ENCODE results near the gene RBM33. TPM values are rescaled to one million over a fixed set of nuclear protein-coding genes. Genes with fewer than 3 reads are reported as not detected.

RBM33 gene
- total RNA-seq, 1 experiment from 2014 or later, result 73.6 TPM

DNA sequence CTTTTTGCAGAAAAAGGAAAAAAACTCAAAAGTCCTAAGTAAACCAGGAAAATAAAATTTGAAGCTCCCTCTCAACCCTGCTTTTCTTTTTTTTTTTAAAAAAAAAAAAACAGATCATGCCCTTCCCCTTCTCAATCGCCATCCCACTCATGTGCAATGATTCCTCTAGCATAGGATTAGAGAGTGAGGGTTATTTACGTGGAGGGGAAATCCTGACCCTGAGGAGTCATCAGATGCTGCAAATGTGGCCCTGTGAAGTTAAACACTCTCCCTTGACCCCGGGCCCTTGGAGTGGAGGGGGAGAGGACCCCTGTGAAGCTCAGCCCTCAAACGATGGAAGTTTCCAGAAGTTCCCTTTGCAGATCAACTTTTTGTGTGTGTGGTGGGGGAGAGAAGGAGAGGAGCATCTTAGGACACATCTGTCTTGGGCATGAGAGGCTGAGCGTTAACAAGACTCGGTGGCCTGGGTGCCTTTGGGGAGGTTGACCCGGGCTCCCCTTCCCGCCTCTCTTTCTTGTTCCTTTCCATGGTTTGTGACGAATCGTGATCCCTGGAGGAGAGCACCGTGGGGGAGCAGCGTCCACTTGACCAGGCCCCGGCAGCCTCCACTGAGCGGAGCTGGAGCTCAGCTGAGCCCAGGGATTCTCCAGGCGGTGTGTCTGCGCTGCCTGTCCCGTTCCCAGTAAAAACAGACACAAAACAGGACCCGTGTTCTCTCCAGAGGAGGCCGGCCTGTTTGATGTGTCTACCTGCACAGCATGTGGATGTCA, 169.3 kb downstream of the RBM33 start:
- intact Hi-C loops (cut with micrococcal nuclease; ENCODE audit: unreplicated experiment), result loop anchor here (2.0 kb wide), 1 partner anchor 659 kb away; no protein-coding TSS in a partner anchor
- TF ChIP-seq EZH2 (IDR thresholded peaks at IDR 0.05; ENCODE audit: borderline replicate concordance, low read depth, low read length, poor library complexity, severe bottlenecking), result no peak
- TF ChIP-seq, protein P1, sequence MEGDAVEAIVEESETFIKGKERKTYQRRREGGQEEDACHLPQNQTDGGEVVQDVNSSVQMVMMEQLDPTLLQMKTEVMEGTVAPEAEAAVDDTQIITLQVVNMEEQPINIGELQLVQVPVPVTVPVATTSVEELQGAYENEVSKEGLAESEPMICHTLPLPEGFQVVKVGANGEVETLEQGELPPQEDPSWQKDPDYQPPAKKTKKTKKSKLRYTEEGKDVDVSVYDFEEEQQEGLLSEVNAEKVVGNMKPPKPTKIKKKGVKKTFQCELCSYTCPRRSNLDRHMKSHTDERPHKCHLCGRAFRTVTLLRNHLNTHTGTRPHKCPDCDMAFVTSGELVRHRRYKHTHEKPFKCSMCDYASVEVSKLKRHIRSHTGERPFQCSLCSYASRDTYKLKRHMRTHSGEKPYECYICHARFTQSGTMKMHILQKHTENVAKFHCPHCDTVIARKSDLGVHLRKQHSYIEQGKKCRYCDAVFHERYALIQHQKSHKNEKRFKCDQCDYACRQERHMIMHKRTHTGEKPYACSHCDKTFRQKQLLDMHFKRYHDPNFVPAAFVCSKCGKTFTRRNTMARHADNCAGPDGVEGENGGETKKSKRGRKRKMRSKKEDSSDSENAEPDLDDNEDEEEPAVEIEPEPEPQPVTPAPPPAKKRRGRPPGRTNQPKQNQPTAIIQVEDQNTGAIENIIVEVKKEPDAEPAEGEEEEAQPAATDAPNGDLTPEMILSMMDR (conservative IDR thresholded peaks at IDR 0.05; ENCODE audit: low read depth, low read length), result no peak
- no peaks in the 10 kb centered on the region for H3K4me1 ChIP-seq (ENCODE audit: insufficient read depth, low read length, poor library complexity, severe bottlenecking)
- H3K27ac ChIP-seq (ENCODE audit: low read depth, low read length, poor library complexity, severe bottlenecking), result no peak overlapping the region
- POLR2A ChIA-PET (ENCODE audit: low non-redundant PET), result no interaction called here
- peaks cover 75% of the 10 kb centered on the region for H3K27me3 ChIP-seq (replicated peaks; ENCODE audit: insufficient read depth, low read depth, low read length, poor library complexity)
- no peak for DNase-seq (ENCODE audit: low spot score)
- H3K9me3 ChIP-seq (ENCODE audit: low read depth, low read length, poor library complexity, severe bottlenecking), result no peaks in the 10 kb centered on the region
- H3K4me3 ChIP-seq (ENCODE audit: low read depth, low read length, poor library complexity, severe bottlenecking), result no peak overlapping the region
- CTCF ChIA-PET, result interaction anchor here (0.6 kb wide), 1 partner anchor 350 kb away, joined by 4 read pairs; no protein-coding TSS in a partner anchor
- no peaks in the 10 kb centered on the region for H3K36me3 ChIP-seq (ENCODE audit: insufficient read depth, low read length, poor library complexity, severe bottlenecking)
- BruUV-seq (replicated peaks), result no TSS peak

DNA sequence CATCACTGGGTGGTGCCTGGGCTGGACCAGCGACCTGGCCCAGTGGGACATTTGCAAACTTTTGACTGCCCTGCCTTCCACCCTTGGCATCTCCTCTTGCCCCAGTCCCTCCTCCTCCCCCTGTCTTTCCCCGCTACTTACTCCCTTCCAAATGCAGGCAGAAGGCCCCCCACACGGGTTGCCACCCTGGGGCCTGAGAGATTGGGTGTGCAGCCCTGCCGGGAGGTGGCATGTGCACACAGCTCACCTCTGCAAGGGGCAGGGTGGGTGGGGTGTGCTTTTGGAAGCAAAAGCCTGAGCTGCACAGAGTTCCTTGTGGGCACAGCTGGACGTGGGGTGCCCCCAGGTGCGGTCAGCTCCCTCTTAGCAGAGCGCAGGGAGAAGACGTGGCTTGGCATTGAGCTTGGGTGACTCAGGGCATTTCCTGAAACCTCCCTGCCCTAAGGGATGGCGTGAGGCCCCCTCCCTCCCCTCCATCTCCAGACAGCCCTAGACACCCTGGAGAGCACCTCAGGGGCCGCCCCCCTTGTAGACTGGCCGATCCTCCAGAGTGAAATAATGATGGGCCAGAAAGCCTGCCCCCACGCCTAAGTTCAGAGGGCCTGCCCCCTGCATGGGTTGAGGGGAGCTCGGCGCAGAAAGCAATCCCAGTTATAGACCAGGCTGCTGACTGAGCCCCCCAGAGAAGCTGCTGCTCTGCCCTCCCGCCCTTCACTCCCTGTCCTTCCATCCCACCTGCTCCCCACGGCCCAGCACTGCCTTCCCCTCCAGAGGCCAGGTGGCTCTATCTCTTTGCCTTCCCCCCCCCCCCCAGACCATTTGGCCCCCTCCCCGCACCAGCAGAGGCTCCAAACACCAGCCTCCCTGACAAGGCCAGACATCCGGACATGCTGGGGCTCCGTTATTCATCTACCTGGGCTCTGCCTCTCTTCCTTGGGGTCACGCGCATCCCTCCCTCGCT, 170.1 kb downstream of the RBM33 start:
- Histone ChIP-seq H3K4me1 (ENCODE audit: insufficient read depth, low read length, poor library complexity, severe bottlenecking) (no peaks in the 10 kb centered on the region), H3K27me3 (replicated peaks; ENCODE audit: insufficient read depth, low read depth, low read length, poor library complexity) (peaks cover 70% of the 10 kb centered on the region), H3K9me3 (ENCODE audit: low read depth, low read length, poor library complexity, severe bottlenecking) (no peaks in the 10 kb centered on the region), H3K36me3 (ENCODE audit: insufficient read depth, low read length, poor library complexity, severe bottlenecking) (no peaks in the 10 kb centered on the region), H3K4me3 (ENCODE audit: low read depth, low read length, poor library complexity, severe bottlenecking) (no peak overlapping the region), H3K27ac (ENCODE audit: low read depth, low read length, poor library complexity, severe bottlenecking) (no peak overlapping the region)
- TF ChIP-seq EZH2 (IDR thresholded peaks at IDR 0.05; ENCODE audit: borderline replicate concordance, low read depth, low read length, poor library complexity, severe bottlenecking), result no peak
- ChIA-PET CTCF (no interaction called here), POLR2A (ENCODE audit: low non-redundant PET) (no interaction called here)
- intact Hi-C loops (cut with micrococcal nuclease; ENCODE audit: unreplicated experiment), result loop anchor here (2.0 kb wide), 1 partner anchor 658 kb away; no protein-coding TSS in a partner anchor
- no TSS peak for BruUV-seq (replicated peaks)
- DNase-seq (ENCODE audit: low spot score), result no peak

DNA sequence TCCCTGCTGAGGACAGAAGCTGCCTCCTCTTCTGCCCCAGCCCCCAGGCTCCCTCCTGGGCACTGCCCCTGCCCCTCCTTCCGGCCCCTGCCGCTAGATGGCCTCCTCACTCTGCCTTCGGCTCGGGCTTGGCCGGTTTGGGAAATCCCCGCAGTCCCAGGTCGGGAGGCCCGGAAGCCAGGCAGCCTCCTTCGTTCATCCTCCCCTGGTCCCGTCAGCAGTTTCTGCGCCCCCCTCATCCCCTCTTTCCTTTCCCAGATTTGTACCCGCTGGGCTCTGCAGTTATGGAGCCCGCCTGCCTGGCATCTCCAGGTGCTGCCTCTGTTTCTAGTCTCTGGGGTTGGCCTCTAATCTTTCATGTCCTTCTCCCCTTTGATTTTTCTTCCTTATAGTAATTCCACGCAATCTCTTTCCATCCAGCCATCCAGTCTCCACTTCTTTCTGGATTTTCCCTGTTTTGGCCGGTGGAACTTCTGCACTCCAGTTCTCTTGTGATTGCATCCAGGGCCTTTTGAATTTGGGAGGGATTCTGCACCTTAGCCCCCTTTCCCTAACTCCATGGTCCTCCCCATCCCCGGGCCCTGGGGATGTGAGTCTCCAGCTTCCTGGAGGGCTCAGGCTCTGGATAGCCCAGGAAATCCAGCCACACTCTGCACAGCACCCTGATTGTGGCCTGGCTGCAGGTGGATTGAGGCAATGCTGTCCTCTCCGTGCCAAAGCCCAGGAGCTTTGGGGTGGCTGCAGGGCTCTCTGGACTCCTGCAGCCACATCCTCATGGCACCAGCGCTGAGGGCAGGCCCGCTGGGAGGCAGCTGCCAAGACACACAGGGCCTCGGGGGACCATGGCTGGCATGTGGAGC, 171.1 kb downstream of the RBM33 start:
- Histone ChIP-seq H3K27me3 (replicated peaks; ENCODE audit: insufficient read depth, low read depth, low read length, poor library complexity) (peaks cover 66% of the 10 kb centered on the region), H3K36me3 (ENCODE audit: insufficient read depth, low read length, poor library complexity, severe bottlenecking) (no peaks in the 10 kb centered on the region), H3K4me3 (ENCODE audit: low read depth, low read length, poor library complexity, severe bottlenecking) (no peak overlapping the region), H3K9me3 (ENCODE audit: low read depth, low read length, poor library complexity, severe bottlenecking) (no peaks in the 10 kb centered on the region), H3K4me1 (ENCODE audit: insufficient read depth, low read length, poor library complexity, severe bottlenecking) (no peaks in the 10 kb centered on the region), H3K27ac (ENCODE audit: low read depth, low read length, poor library complexity, severe bottlenecking) (no peak overlapping the region)
- intact Hi-C loops (cut with micrococcal nuclease; ENCODE audit: unreplicated experiment), result loop anchor here (2.0 kb wide), 1 partner anchor 657 kb away; no protein-coding TSS in a partner anchor
- ChIA-PET POLR2A (ENCODE audit: low non-redundant PET) (no interaction called here), CTCF (no interaction called here)
- BruUV-seq (replicated peaks), result no TSS peak
- peak; percentile 56 for DNase-seq (ENCODE audit: low spot score)
- TF ChIP-seq EZH2 (IDR thresholded peaks at IDR 0.05; ENCODE audit: borderline replicate concordance, low read depth, low read length, poor library complexity, severe bottlenecking), result no peak
- TF ChIP-seq, protein P1 (conservative IDR thresholded peaks at IDR 0.05; ENCODE audit: low read depth, low read length), result peak; percentile 64
